ENCODE measurements around the gene SFTA2. TPM values are rescaled to one million over a fixed set of nuclear protein-coding genes. Genes with fewer than 3 reads are reported as not detected.

SFTA2 gene
- polyA plus RNA-seq, 1 donor from 2014 or later, result not detected

GRCh38 chr6:30966154-30966553 is 34.2 kb upstream of the SFTA2 start:
- Histone ChIP-seq H3K27me3 (ENCODE audit: insufficient read depth, low read depth, low read length) (no peaks in the 10 kb centered on the region), H3K9ac (ENCODE audit: low read length) (no peak overlapping the region), H3F3A (ENCODE audit: insufficient read depth, low read length, poor library complexity, severe bottlenecking) (no peaks in the 10 kb centered on the region), H3K27ac (ENCODE audit: low read length) (no peak overlapping the region), H3K9me3 (ENCODE audit: low read length) (no peaks in the 10 kb centered on the region), H3K36me3 (ENCODE audit: insufficient read depth, low read length) (no peaks in the 10 kb centered on the region), H2AFZ (ENCODE audit: low read depth, low read length) (no peak overlapping the region), H3K79me2 (replicated peaks; ENCODE audit: insufficient read depth, low read length) (no peaks in the 10 kb centered on the region), H3K4me2 (ENCODE audit: low read length) (no peak overlapping the region), H3K4me3 (ENCODE audit: low read length) (no peak overlapping the region), H4K20me1 (ENCODE audit: insufficient read depth) (no peaks in the 10 kb centered on the region), H3K9me2 (ENCODE audit: insufficient read depth, low read length) (no peaks in the 10 kb centered on the region)
- TF ChIP-seq CTCF (IDR thresholded peaks at IDR 0.05; ENCODE audit: poor library complexity, severe bottlenecking) (no peak), TAF1 (IDR thresholded peaks at IDR 0.05; ENCODE audit: low read depth) (no peak), RAD21 (conservative IDR thresholded peaks at IDR 0.05) (no peak), EZH2 (IDR thresholded peaks at IDR 0.05; ENCODE audit: borderline replicate concordance, insufficient read depth, low read length, poor library complexity, severe bottlenecking) (no peak), POLR2AphosphoS5 (IDR thresholded peaks at IDR 0.05) (no peak), EP300 (conservative IDR thresholded peaks at IDR 0.05; ENCODE audit: poor library complexity, severe bottlenecking) (no peak), SMC3 (conservative IDR thresholded peaks at IDR 0.05; ENCODE audit: poor library complexity) (no peak), MXI1 (conservative IDR thresholded peaks at IDR 0.05; ENCODE audit: poor library complexity, severe bottlenecking) (no peak)
- TF ChIP-seq, protein P1, sequence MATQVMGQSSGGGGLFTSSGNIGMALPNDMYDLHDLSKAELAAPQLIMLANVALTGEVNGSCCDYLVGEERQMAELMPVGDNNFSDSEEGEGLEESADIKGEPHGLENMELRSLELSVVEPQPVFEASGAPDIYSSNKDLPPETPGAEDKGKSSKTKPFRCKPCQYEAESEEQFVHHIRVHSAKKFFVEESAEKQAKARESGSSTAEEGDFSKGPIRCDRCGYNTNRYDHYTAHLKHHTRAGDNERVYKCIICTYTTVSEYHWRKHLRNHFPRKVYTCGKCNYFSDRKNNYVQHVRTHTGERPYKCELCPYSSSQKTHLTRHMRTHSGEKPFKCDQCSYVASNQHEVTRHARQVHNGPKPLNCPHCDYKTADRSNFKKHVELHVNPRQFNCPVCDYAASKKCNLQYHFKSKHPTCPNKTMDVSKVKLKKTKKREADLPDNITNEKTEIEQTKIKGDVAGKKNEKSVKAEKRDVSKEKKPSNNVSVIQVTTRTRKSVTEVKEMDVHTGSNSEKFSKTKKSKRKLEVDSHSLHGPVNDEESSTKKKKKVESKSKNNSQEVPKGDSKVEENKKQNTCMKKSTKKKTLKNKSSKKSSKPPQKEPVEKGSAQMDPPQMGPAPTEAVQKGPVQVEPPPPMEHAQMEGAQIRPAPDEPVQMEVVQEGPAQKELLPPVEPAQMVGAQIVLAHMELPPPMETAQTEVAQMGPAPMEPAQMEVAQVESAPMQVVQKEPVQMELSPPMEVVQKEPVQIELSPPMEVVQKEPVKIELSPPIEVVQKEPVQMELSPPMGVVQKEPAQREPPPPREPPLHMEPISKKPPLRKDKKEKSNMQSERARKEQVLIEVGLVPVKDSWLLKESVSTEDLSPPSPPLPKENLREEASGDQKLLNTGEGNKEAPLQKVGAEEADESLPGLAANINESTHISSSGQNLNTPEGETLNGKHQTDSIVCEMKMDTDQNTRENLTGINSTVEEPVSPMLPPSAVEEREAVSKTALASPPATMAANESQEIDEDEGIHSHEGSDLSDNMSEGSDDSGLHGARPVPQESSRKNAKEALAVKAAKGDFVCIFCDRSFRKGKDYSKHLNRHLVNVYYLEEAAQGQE (IDR thresholded peaks at IDR 0.05; ENCODE audit: borderline replicate concordance), result no peak

DNA sequence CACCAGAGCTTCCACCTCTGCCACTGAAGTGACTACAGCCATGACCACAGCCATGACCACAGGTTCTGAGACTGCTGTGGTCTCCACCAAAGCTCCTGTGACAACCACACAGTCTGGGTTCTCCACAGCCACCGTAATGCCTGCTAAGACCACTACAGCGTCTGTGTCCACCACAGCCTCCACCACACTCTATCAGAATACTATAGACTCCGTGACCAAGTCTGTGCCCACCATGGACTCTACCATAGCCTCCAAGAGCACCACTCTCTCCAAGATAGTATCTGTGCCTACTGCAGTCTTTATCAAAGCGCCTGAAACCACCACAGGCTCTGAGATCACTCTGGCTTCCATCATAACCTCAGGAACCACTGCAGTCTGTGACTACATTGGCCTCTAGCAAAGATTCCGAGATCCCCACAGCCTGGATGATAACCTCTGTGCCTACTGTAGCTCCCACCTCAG is 33.2 kb upstream of the SFTA2 start:
- H3K4me2 ChIP-seq (ENCODE audit: low read length), result no peak overlapping the region
- H3F3A ChIP-seq (ENCODE audit: insufficient read depth, low read length, poor library complexity, severe bottlenecking), result no peaks in the 10 kb centered on the region
- H3K4me3 ChIP-seq (ENCODE audit: low read length), result no peak overlapping the region
- H2AFZ ChIP-seq (ENCODE audit: low read depth, low read length), result no peak overlapping the region
- H3K79me2 ChIP-seq (replicated peaks; ENCODE audit: insufficient read depth, low read length), result no peaks in the 10 kb centered on the region
- H4K20me1 ChIP-seq (ENCODE audit: insufficient read depth), result no peaks in the 10 kb centered on the region
- TF ChIP-seq SMC3 (conservative IDR thresholded peaks at IDR 0.05; ENCODE audit: poor library complexity), result no peak
- no peak for TF ChIP-seq EP300 (conservative IDR thresholded peaks at IDR 0.05; ENCODE audit: poor library complexity, severe bottlenecking)
- TF ChIP-seq, protein P1 (IDR thresholded peaks at IDR 0.05; ENCODE audit: borderline replicate concordance), result no peak
- TF ChIP-seq MXI1 (conservative IDR thresholded peaks at IDR 0.05; ENCODE audit: poor library complexity, severe bottlenecking), result no peak
- TF ChIP-seq POLR2AphosphoS5 (IDR thresholded peaks at IDR 0.05), result no peak
- no peak for TF ChIP-seq RAD21 (conservative IDR thresholded peaks at IDR 0.05)
- TF ChIP-seq TAF1 (IDR thresholded peaks at IDR 0.05; ENCODE audit: low read depth), result no peak
- no peak for TF ChIP-seq EZH2 (IDR thresholded peaks at IDR 0.05; ENCODE audit: borderline replicate concordance, insufficient read depth, low read length, poor library complexity, severe bottlenecking)
- H3K27me3 ChIP-seq (ENCODE audit: insufficient read depth, low read depth, low read length), result no peaks in the 10 kb centered on the region
- no peaks in the 10 kb centered on the region for H3K36me3 ChIP-seq (ENCODE audit: insufficient read depth, low read length)
- H3K9ac ChIP-seq (ENCODE audit: low read length), result no peak overlapping the region
- H3K27ac ChIP-seq (ENCODE audit: low read length), result no peak overlapping the region
- no peaks in the 10 kb centered on the region for H3K9me2 ChIP-seq (ENCODE audit: insufficient read depth, low read length)
- H3K9me3 ChIP-seq (ENCODE audit: low read length), result no peaks in the 10 kb centered on the region
